ENCODE results near the gene SMYD3. TPM values are rescaled to one million over a fixed set of nuclear protein-coding genes. Genes with fewer than 3 reads are reported as not detected.

The SMYD3 gene
- total and polyA plus RNA-seq, 11 donors = 6.3 to 12.1 (median 9.5) TPM

DNA sequence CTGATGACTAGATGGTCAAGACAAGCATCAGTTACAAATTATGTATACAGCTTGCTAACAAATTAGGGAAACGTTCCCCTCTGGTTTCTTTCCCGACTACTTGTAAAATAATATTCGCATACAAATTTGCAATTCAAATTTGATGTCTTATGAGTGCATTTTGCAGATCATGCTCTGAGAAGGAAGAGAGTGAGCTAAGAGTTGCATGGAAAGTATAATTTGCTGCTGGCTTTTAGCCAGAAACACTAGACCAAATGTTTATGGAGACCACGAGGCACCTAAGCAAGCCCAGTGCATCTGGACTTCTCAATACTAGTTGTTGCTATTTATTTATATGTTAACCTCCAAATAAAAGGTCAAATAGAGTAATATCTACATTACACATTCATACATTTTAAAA, 216.0 kb downstream of the SMYD3 start:
- no peaks in the 10 kb centered on the region for H3K36me3 ChIP-seq
- intact Hi-C loops (cut with DNase I) = no loop called here
- ATAC-seq (no peak), DNase-seq (no peak)
- H3K27ac ChIP-seq = no peak overlapping the region
- no peaks in the 10 kb centered on the region for H3K9me3 ChIP-seq
- H3K4me3 ChIP-seq = no peak overlapping the region
- no peaks in the 10 kb centered on the region for H3K27me3 ChIP-seq
- TF ChIP-seq, protein P1, sequence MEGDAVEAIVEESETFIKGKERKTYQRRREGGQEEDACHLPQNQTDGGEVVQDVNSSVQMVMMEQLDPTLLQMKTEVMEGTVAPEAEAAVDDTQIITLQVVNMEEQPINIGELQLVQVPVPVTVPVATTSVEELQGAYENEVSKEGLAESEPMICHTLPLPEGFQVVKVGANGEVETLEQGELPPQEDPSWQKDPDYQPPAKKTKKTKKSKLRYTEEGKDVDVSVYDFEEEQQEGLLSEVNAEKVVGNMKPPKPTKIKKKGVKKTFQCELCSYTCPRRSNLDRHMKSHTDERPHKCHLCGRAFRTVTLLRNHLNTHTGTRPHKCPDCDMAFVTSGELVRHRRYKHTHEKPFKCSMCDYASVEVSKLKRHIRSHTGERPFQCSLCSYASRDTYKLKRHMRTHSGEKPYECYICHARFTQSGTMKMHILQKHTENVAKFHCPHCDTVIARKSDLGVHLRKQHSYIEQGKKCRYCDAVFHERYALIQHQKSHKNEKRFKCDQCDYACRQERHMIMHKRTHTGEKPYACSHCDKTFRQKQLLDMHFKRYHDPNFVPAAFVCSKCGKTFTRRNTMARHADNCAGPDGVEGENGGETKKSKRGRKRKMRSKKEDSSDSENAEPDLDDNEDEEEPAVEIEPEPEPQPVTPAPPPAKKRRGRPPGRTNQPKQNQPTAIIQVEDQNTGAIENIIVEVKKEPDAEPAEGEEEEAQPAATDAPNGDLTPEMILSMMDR (IDR thresholded peaks at IDR 0.05) = no peak
- TF ChIP-seq POLR2A (IDR thresholded peaks at IDR 0.05) = no peak
- WGBS, 4 donors = 77 to 83% (median 81%) methylated on average over 4 of the region's 4 CpGs
- peaks cover 0 to 3% (median 0%) of the 10 kb centered on the region in 12 donors for H3K4me1 ChIP-seq

GRCh38 chr1:246283771-246284410, 223.2 kb downstream of the SMYD3 start:
- TF ChIP-seq, protein P1 (IDR thresholded peaks at IDR 0.05) = no peak
- TF ChIP-seq POLR2A (IDR thresholded peaks at IDR 0.05) = no peak
- H3K4me3 ChIP-seq = no peak overlapping the region
- intact Hi-C loops (cut with DNase I) = no loop called here
- no peaks in the 10 kb centered on the region for H3K36me3 ChIP-seq
- H3K27me3 ChIP-seq = no peaks in the 10 kb centered on the region
- no peak overlapping the region for H3K27ac ChIP-seq
- no peaks in the 10 kb centered on the region for H3K4me1 ChIP-seq
- ATAC-seq = no peak
- DNase-seq = no peak
- no peaks in the 10 kb centered on the region for H3K9me3 ChIP-seq
- 43 to 50% (median 47%) methylated on average over 7 of the region's 7 CpGs for WGBS, 4 donors

GRCh38 chr1:246281639-246282038, 225.4 kb downstream of the SMYD3 start:
- ATAC-seq (no peak), DNase-seq (no peak)
- Histone ChIP-seq H3K27ac (no peak overlapping the region), H3K9me3 (no peaks in the 10 kb centered on the region), H3K4me3 (no peak overlapping the region), H3K27me3 (no peaks in the 10 kb centered on the region), H3K4me1 (no peaks in the 10 kb centered on the region), H3K36me3 (no peaks in the 10 kb centered on the region)
- WGBS, 4 donors = 88 to 98% (median 93%) methylated on average over 1 of the region's 1 CpG
- TF ChIP-seq, protein P1 (IDR thresholded peaks at IDR 0.05) = no peak
- TF ChIP-seq POLR2A (IDR thresholded peaks at IDR 0.05) = no peak
- intact Hi-C loops (cut with DNase I) = no loop called here

- H3K4me1 ChIP-seq = no peaks in the 10 kb centered on the region
- no peak overlapping the region for H3K27ac ChIP-seq
- no peaks in the 10 kb centered on the region for H3K36me3 ChIP-seq
- TF ChIP-seq, protein P1 (IDR thresholded peaks at IDR 0.05) = no peak
- WGBS, 4 donors = 80 to 89% (median 86%) methylated on average over 4 of the region's 4 CpGs
- no peak for DNase-seq
- no peak overlapping the region for H3K4me3 ChIP-seq
- no peaks in the 10 kb centered on the region for H3K9me3 ChIP-seq
- no peaks in the 10 kb centered on the region for H3K27me3 ChIP-seq
- intact Hi-C loops (cut with DNase I) = no loop called here
- no peak for ATAC-seq
These were observed 225.9 kb downstream of the SMYD3 start for GRCh38 chr1:246281195-246281594.

All from heart left ventricle (tissue), 16 donors.